ENCODE results near the gene GPM6B.
"Not testable (repeated sequence)": the region's sequence is repeated elsewhere in the genome, so short reads cannot be mapped to it uniquely, and the experiment has no call there.

Gene GPM6B

DNA sequence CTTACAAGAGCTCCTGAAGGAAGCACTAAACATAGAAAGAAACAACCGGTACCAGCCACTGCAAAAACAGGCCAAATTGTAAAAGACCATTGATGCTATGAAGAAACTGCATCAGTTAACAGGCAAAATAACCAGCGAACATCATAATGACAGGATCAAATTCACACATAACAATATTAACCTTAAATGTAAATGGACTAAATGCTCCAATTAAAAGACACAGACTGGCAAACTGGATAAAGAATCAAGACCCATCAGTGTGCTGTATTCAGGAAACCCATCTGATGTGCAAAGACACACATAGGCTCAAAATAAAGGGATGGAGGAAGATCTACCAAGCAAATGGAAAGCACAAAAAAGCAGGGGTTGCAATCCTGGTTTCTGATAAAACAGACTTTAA lies 90.3 kb downstream of the GPM6B start:
- DNase-seq (ENCODE audit: low read depth in 2 of 2), result not testable (repeated sequence)

DNA sequence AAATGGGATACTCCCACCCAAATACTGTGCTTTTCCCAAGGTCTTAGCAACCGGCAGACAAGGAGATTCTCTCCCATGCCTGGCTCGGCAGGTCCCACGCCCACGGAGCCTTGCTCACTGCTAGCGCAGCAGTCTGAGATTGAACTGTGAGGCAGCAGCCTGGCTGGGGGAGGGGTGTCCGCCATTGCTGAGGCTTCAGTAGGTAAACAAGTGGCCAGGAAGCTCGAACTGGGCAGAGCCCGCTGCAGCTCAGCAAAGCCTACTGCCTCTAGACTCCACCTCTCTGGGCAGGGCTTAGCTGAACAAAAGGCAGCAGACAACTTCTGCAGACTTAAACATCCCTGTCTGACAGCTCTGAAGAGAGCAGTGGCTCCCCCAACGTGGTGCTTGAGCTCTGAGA lies 92.0 kb downstream of the GPM6B start:
- DNase-seq (ENCODE audit: low read depth in 2 of 2), result not testable (repeated sequence)

DNA sequence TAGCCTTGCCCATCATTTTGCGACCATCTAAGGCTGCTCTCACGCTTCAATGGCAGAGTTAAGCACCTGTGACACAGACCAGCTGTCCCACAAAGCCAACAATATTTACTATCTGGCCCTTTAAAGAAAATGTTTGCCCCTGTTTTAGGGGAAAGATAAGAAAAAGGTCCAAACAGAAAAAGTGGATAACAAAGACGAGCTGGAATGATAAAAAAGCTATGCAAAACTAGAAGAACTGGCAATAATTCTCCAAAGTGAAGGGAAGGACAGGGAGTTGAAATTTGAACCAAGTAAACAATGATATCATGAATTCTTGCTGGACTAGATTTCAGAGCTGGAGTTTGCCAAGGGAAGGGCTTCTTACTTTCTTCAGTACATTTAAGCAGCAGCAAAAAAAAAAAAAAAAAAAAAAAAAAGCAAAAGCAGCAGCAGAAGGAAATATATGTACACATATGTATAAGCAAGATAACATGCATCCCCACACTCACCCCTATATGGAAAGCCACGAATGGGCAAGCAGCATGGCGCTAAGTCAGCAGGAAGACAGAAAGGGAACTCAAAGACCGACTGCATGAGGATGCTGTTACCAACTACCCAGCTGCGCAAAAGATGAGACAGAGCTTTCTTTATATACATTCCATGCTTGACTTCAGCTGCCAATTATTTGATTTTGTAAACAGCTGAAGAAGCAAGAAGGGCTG lies 94.9 kb downstream of the GPM6B start:
- no peak for DNase-seq (ENCODE audit: low read depth in 2 of 2)

DNA sequence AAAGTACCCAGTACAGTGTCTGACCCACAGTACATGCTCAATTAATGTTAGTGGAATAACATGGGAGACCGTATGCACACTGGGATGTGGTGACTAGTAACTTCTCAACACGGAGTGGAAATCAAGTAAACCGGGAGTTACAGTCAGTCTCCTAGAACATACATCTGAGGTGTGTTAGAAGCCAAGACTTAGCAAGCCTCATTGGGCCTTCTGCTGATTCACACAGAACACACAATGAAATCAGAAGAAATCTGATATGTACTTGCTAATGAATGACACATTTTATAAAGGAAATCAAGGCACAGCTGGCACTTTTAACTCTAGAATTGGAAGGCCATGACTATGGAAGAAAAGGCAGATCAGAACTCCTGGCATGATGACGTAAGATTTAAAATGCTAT lies 95.5 kb downstream of the GPM6B start:
- no peak for DNase-seq (ENCODE audit: low read depth in 2 of 2)

All from stimulated activated CD4-positive, alpha-beta T cell treated with anti-CD3 and anti-CD28 coated beads, Interleukin-15, amount 100 ng/mL, for 48 hours (primary cell).